Epithelial cell of prostate (primary cell): ENCODE data around the gene NRTN.
"Not testable (repeated sequence)": the region's sequence is repeated elsewhere in the genome, so short reads cannot be mapped to it uniquely, and the experiment has no call there.

ENCODE experiments used
- DNase-seq: peaks from one replicate; pipeline ENCODE4 v3.0.0-alpha.2; 2011; ENCODE audit warnings: low read depth, low spot score
- H3K27ac ChIP-seq: fragments of 450-650 bp; 2 replicates; pipeline ENCODE4 v1.5.1; 2017; ENCODE audit warnings: mild to moderate bottlenecking

NRTN gene

DNA sequence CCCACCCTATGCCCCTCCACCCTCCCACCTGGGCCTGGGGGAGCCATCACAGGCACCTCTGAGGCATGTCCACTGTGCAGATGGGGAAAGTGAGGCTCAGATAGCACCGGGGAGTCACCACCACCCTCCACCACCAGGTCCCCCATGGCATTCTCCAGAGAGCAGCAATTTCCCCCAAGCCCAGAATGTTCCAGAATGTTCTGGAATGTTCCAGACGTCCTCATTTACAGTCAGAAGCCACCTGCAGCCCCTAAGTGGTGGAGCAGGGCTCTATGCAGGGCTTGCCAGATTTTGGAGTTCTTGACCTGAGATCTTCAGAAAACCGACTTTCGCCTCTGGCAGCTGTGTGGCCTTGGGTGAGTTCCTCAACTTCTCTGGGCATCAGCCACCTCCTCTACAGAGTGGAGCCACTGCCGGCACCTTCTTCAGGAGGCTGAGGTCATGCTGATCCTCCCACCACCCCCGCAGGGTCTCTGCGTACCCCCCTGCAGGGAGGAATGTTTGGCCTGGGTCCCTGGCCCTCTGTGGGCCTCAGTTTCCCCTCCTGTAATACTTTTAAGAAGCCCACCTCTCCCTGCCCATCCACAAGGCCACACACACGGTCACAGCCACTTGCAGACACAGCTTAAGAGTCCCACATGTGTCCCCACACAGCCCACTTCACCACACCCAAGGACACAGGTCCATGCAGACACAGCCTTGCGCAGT lies 59.3 kb downstream of the NRTN start:
- no peak for DNase-seq
- no peak overlapping the region for H3K27ac ChIP-seq

DNA sequence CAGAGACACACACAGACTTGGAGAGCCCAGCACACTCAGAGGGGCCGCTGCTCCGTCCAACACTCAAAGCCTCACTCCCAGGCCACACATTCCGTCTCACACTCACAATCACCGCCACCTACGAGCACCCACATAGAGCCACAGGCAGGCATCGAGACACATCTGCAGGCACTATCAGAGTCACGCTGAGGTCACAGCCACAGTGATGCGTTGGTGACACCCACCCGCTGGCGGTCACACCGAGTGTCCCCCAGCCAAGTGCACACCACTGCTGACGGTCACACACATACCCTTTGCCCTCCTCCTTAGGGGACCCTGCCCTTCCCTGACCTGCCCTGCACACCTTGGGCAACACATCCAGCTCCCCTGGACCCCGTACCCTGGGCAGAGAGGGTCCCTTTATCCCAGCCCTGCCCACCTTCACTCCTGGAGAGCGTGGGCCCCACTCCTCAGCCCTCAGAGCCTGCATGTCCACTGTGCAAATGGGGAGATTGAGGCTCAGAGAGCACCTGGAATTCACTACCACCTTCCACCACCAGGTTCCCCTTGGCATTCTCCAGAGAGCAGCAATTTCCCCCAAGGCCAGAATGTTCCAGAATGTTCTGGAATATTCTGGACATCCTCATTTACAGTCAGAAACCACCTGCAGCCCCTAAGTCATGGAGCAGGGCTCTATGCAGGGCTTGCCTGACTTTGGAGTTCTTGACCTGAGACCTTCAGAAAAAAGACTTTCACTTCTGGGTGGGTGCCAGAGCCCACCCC lies 60.0 kb downstream of the NRTN start:
- DNase-seq = no peak
- no peak overlapping the region for H3K27ac ChIP-seq

DNA sequence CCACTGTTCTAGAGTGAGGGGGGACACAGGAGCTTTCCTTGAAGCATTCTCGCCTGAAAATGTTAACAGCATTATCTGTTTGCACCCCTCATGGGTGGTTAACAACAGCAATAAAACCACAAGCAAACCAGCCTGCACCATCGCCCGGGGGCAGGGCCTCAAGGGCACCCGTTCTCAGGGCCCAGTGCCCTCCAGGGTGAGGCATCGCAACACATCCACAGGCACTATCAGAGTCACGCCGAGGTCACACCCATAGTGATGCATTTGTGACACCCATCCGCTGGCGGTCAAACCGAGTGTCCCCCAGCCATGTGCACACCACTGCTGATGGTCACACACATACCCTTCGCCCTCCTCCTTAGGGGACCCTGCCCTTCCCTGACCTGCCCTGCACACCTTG lies 60.9 kb downstream of the NRTN start:
- no peak overlapping the region for H3K27ac ChIP-seq
- DNase-seq = no peak

DNA sequence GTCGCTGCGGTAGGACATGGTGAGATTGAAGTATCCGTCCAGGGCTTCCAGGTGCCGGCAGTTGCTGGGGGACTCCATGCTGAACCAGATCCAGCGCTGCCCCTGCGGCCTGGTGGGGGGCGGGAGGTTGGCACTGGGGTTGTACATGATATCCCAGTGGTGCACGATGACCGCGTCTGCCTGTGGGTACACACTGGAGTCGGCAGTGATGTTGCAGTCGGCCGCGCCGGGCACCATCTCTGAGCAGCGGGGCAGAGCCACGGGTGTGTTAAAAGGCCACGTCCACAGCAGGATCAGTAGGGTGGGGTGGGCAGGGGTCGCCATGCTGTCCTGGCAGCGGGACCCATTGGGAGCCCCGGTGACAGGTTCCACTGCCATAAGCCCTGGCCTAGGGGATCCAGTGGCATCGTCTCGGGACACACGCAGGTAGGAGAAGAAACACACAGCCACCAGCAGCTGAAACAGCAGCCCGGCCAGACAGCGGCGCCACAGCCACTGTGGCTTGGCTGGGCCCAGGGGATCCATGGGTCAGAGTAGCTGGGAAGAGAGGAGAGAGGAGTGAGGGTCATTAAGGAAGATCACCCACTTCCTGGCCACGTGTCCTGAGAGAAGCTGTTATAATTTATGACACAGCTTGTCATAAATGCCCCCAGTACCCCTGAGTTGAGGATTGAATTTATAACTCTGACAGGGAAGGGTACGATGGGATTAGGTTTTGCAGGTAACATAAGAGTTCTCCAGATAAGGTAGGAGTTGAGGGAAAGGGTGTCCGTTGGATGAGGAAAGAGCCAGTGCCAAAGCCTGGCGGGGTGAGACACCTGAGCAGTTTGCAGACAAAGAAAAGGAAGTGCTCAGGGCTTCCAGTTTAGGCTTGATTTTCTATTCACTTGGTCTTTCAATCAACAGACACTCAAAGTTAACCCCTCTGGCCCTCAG lies 62.6 kb downstream of the NRTN start:
- H3K27ac ChIP-seq = no peak overlapping the region
- DNase-seq = no peak

DNA sequence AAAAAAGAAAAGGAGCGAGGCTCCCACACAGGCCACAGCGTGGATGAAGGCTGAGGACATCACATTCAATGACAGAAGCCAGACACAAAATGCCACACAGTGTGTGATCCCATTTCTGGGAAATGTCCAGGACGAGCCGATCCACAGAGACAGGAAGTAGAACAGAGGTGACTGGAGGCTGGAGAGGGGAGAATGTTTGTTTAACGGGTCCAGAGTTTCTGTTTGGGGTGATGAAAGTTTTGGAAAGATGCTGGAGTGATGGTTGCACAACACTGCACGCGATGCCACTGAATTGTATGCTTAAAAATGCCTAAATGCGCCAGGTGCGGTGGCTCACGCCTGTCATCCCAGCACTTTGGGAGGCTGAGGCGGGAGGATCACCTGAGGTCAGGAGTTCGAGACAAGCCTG lies 66.1 kb downstream of the NRTN start:
- no peak overlapping the region for H3K27ac ChIP-seq
- DNase-seq = no peak

DNA sequence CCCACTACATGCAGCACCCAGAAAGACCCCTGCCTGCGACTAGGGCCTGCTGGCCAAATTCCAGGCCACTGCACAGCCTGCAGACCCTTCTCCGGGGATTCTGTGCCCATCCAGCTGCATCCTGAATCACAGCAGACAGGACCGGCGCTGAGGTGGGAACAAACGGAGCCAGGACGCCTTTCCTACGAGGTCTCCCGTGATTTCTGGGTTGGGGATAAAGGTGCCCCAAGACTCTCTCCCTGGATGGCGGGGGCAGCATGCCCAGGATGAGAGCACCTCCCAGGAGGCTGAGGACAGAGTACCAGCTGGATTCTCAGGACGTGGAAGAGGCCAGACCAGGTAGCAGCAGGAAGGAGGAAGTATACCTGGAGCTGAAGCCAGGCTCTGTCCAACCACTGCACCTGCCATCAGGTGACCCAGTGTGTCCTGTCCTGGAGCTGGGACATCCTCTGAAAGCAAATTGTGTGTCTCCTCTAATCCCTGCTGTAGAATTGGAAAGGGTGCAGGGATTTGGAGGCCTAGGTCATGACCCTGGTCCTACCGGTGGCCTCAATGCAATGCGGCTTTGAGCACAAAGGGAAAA lies 68.8 kb downstream of the NRTN start:
- no peak overlapping the region for H3K27ac ChIP-seq
- no peak for DNase-seq

DNA sequence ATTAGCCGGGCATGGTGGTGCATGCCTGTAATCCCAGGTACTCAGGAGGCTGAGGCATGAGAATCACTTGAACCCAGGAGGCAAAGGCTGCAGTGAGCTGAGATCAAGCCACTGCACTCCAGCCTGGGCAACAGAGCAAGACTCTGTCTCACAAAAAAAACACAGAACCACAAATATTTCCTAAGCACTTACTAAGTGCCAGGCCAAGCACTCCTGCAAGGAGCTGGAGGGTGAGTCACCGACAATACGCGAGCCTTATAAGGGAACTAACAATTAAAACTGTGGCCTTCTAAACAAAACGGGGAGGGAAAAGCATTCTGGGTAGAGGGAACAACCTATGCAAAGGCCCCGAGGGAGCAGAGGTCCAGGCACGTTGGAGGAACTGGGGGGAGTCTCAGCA lies 69.6 kb downstream of the NRTN start:
- DNase-seq = not testable (repeated sequence)
- peak overlapping the region; percentile 15 for H3K27ac ChIP-seq

DNA sequence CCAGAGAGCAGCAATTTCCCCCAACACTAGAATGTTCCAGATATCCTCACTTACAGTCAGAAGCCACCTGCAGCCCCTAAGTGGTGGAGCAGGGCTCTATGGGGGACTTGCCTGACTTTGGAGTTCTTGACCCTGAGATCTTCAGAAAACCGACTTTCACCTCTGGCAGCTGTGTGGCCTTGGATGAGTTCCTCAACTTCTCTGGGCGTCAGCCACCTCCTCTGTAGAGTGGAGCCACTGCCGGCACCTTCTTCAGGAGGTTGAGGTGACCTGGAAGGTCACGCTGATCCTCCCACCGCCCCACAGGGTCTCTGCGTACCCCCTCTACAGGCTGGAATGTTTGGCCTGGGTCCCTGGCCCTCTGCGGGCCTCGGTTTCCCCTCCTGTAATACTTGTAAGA lies 72.6 kb downstream of the NRTN start:
- no peak for DNase-seq
- H3K27ac ChIP-seq = no peak overlapping the region

DNA sequence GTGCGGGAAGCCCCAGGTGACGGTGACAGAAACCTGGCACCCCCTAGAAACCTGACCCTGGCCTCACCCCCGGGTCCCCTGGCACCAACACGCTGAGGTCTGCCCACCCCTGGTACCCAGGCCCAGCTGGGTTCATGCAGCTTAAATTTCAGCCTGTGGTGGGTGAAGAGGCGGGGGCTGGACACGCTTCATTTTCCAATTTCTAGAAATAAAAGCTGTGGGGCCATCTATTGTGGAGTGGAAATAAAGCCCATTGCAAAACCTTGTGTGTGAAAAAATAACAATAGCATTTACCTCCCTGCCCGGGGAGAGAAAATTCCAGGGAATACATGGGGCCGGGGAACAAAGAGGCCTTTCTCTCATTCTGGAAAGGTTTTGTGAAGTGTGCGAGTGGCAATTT lies 73.0 kb downstream of the NRTN start:
- H3K27ac ChIP-seq = no peak overlapping the region

More for the DNA sequence above, 73.0 kb downstream of the NRTN start:
- no peak for DNase-seq
